K562 (cell line): ENCODE results near the gene NAIF1. TPM values are rescaled to one million over a fixed set of nuclear protein-coding genes. Genes with fewer than 3 reads are reported as not detected.

Experiments
- ARHGAP35 ChIP-seq: fragments of 450-650 bp; IDR thresholded peaks from 2 replicates; pipeline ENCODE4 v1.6.1; 2018; ENCODE audit not compliant: partially characterized antibody
- CHD4 ChIP-seq: fragments of 200-600 bp; sonication (generic); IDR thresholded peaks from 3 replicates; pipeline ENCODE4 v1.6.1; 2012; ENCODE audit warnings: low read depth, mild to moderate bottlenecking, mixed read lengths, low read length, inconsistent platforms; ENCODE audit not compliant: insufficient read depth, insufficient replicate concordance, poor library complexity, severe bottlenecking
- POLR2A ChIP-seq: fragments of 450-650 bp; conservative IDR thresholded peaks from 2 replicates; pipeline ENCODE4 v1.6.1; 2016
- RBM25 ChIP-seq: fragments of 200-400 bp; formaldehyde crosslinking; IDR thresholded peaks from 2 replicates; pipeline ENCODE4 v1.6.1; 2018; ENCODE audit warnings: low read length, low read depth, moderate library complexity; ENCODE audit not compliant: severe bottlenecking
- RBM34 ChIP-seq: fragments of 200-400 bp; formaldehyde crosslinking; IDR thresholded peaks from 2 replicates; pipeline ENCODE4 v1.6.1; 2018; ENCODE audit warnings: low read length, borderline replicate concordance; ENCODE audit not compliant: insufficient read depth
- SNIP1 ChIP-seq: fragments of 450-650 bp; IDR thresholded peaks from 2 replicates; pipeline ENCODE4 v1.7.1; 2017; ENCODE audit warnings: low read depth, mild to moderate bottlenecking
- TSHZ1 ChIP-seq: fragments of 250-450 bp; sonication (Bioruptor Pico); IDR thresholded peaks from 2 replicates; pipeline ENCODE4 v1.4.0; 2020; ENCODE audit warnings: mild to moderate bottlenecking, moderate library complexity
- ZFPM2 ChIP-seq: fragments of 250-450 bp; sonication (Bioruptor Pico); IDR thresholded peaks from 2 replicates; pipeline ENCODE4 v1.5.1; 2022; ENCODE audit warnings: mild to moderate bottlenecking
- ZNF668 ChIP-seq: fragments of 250-450 bp; sonication (Bioruptor Pico); IDR thresholded peaks from 2 replicates; pipeline ENCODE4 v1.8.0; 2022; ENCODE audit warnings: mild to moderate bottlenecking, inconsistent platforms
- ZSCAN32 ChIP-seq: fragments of 450-650 bp; formaldehyde crosslinking; IDR thresholded peaks from 2 replicates; pipeline ENCODE4 v1.4.0; 2020; ENCODE audit warnings: mild to moderate bottlenecking, moderate library complexity
- polyA plus RNA-seq, 8 experiments: library from polyadenylated mRNA; depleted of rRNA in 4 of 8; stranded (reverse) in 5 of 8; unstranded in 3 of 8; fragments of >200 nt; fragmentation: Nextera tagmentation in 2 of 8; fragmentation: Illumina TruSeq in 1 of 8; extraction: Ambion mirVana in 2 of 8; extraction: Trizol in 1 of 8; gene quantifications; 2 replicates each; pipeline versions ENCODE4 v1.2.1 to v1.2.3, GENCODE V29; 2011 to 2014; ENCODE audit warnings: inconsistent platforms in 1 of 8, missing spikeins in 1 of 8
- total RNA-seq, 7 experiments: library from RNA; depleted of rRNA in 6 of 7; stranded (reverse); fragments of >200 nt in 6 of 7; fragmentation: Illumina TruSeq in 2 of 7; extraction: Trizol in 2 of 7; gene quantifications; 2 replicates each; pipeline versions ENCODE4 v1.2.1 to v1.2.3, GENCODE V29; 2011 to 2021; ENCODE audit warnings: low replicate concordance in 1 of 7
- TF ChIP-seq, protein P1 (sequence below), 2 experiments: IDR thresholded peaks in 1 of 2; conservative IDR thresholded peaks in 1 of 2; 2 replicates each; pipeline ENCODE4 v1.6.1; 2016; ENCODE audit warnings: low read depth in 2 of 2, mild to moderate bottlenecking in 1 of 2, missing compliant biosample characterization in 1 of 2, missing genetic modification characterization in 1 of 2, moderate library complexity in 1 of 2
- TF ChIP-seq, protein P2 (sequence below): IDR thresholded peaks from 3 replicates; pipeline ENCODE4 v1.6.1; 2011; ENCODE audit warnings: borderline replicate concordance, mild to moderate bottlenecking, moderate library complexity; ENCODE audit not compliant: insufficient read length; ENCODE audit errors: extremely low read depth
- TF ChIP-seq, protein P3 (sequence below): sonication (generic); formaldehyde crosslinking; IDR thresholded peaks from 2 replicates; pipeline ENCODE4 v1.8.1; 2022; ENCODE audit warnings: missing genetic modification reagents

Gene NAIF1
- total and polyA plus RNA-seq, 9 of the 15 experiments (the other 6 are each of a cell fraction or from before 2014, with no cell fraction given) = 4.8 to 26.6 (median 17.2) TPM

- TF ChIP-seq, protein P1, sequence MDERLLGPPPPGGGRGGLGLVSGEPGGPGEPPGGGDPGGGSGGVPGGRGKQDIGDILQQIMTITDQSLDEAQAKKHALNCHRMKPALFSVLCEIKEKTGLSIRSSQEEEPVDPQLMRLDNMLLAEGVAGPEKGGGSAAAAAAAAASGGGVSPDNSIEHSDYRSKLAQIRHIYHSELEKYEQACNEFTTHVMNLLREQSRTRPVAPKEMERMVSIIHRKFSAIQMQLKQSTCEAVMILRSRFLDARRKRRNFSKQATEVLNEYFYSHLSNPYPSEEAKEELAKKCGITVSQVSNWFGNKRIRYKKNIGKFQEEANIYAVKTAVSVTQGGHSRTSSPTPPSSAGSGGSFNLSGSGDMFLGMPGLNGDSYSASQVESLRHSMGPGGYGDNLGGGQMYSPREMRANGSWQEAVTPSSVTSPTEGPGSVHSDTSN (CRISPR knock-in tag; IDR thresholded peaks at IDR 0.05; ENCODE audit: low read depth) = no peak
- TF ChIP-seq, protein P1 (tag; conservative IDR thresholded peaks at IDR 0.05; ENCODE audit: low read depth) = peak; percentile 78
- TF ChIP-seq, protein P2, sequence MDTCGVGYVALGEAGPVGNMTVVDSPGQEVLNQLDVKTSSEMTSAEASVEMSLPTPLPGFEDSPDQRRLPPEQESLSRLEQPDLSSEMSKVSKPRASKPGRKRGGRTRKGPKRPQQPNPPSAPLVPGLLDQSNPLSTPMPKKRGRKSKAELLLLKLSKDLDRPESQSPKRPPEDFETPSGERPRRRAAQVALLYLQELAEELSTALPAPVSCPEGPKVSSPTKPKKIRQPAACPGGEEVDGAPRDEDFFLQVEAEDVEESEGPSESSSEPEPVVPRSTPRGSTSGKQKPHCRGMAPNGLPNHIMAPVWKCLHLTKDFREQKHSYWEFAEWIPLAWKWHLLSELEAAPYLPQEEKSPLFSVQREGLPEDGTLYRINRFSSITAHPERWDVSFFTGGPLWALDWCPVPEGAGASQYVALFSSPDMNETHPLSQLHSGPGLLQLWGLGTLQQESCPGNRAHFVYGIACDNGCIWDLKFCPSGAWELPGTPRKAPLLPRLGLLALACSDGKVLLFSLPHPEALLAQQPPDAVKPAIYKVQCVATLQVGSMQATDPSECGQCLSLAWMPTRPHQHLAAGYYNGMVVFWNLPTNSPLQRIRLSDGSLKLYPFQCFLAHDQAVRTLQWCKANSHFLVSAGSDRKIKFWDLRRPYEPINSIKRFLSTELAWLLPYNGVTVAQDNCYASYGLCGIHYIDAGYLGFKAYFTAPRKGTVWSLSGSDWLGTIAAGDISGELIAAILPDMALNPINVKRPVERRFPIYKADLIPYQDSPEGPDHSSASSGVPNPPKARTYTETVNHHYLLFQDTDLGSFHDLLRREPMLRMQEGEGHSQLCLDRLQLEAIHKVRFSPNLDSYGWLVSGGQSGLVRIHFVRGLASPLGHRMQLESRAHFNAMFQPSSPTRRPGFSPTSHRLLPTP = no peak
- no peak for TF ChIP-seq POLR2A
- TF ChIP-seq, protein P3, sequence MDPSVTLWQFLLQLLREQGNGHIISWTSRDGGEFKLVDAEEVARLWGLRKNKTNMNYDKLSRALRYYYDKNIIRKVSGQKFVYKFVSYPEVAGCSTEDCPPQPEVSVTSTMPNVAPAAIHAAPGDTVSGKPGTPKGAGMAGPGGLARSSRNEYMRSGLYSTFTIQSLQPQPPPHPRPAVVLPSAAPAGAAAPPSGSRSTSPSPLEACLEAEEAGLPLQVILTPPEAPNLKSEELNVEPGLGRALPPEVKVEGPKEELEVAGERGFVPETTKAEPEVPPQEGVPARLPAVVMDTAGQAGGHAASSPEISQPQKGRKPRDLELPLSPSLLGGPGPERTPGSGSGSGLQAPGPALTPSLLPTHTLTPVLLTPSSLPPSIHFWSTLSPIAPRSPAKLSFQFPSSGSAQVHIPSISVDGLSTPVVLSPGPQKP (CRISPR knock-in tag) = no peak
- TF ChIP-seq RBM25 = no peak
- no peak for TF ChIP-seq RBM34
- no peak for TF ChIP-seq ZFPM2 (CRISPR knock-in tag)
- TF ChIP-seq ZNF668 (CRISPR knock-in tag) = no peak
- TF ChIP-seq TSHZ1 (CRISPR knock-in tag) = no peak
- peak; percentile 40 for TF ChIP-seq CHD4
- no peak for TF ChIP-seq ARHGAP35
- TF ChIP-seq ZSCAN32 (CRISPR knock-in tag) = no peak
- TF ChIP-seq SNIP1 = no peak
Measured at GRCh38 chr9:128115187-128116103, 48.3 kb upstream of the NAIF1 start (continued).
